Neural progenitor cell (in vitro differentiated cells): Measurements from ENCODE around the gene KIAA0825. TPM values are rescaled to one million over a fixed set of nuclear protein-coding genes. Genes with fewer than 3 reads are reported as not detected.

Experiments used
- DNase-seq: peaks from one replicate; pipeline ENCODE4 v3.0.0-alpha.2; 2016; ENCODE audit warnings: low spot score
- H2AFZ ChIP-seq: fragments of 200-600 bp; sonication (generic); replicated peaks from 2 replicates; pipeline ENCODE4 v1.6.1; 2016; ENCODE audit warnings: antibody characterized with exemption
- H3F3A ChIP-seq: fragments of 200-600 bp; sonication (generic); 2 replicates; pipeline ENCODE4 v1.6.1; 2016; ENCODE audit warnings: antibody characterized with exemption, low read depth
- H3K27ac ChIP-seq: fragments of 200-600 bp; sonication (generic); 2 replicates; pipeline ENCODE4 v1.5.1; 2016; ENCODE audit warnings: mild to moderate bottlenecking
- H3K27me3 ChIP-seq: fragments of 200-600 bp; sonication (generic); 2 replicates; pipeline ENCODE4 v1.6.1; 2016; ENCODE audit warnings: mild to moderate bottlenecking, moderate library complexity
- H3K36me3 ChIP-seq: fragments of 200-600 bp; sonication (generic); 2 replicates; pipeline ENCODE4 v1.5.1; 2016
- H3K4me1 ChIP-seq: fragments of 200-600 bp; sonication (generic); 2 replicates; pipeline ENCODE4 v1.6.1; 2016; ENCODE audit warnings: mixed run types
- H3K4me2 ChIP-seq: fragments of 200-600 bp; sonication (generic); 2 replicates; pipeline ENCODE4 v1.6.1; 2016
- H3K4me3 ChIP-seq: fragments of 200-600 bp; sonication (generic); 2 replicates; pipeline ENCODE4 v1.5.1; 2016
- H3K79me2 ChIP-seq: fragments of 200-600 bp; sonication (generic); 2 replicates; pipeline ENCODE4 v1.6.1; 2016; ENCODE audit warnings: low read depth
- H3K9ac ChIP-seq: fragments of 200-600 bp; sonication (generic); 2 replicates; pipeline ENCODE4 v1.6.1; 2016
- H3K9me3 ChIP-seq: fragments of 200-600 bp; sonication (generic); 2 replicates; pipeline ENCODE4 v1.5.1; 2016; ENCODE audit warnings: low read depth
- H4K20me1 ChIP-seq: fragments of 200-600 bp; sonication (generic); 2 replicates; pipeline ENCODE4 v1.6.1; 2016; ENCODE audit warnings: low read depth
- H3K27ac Mint-ChIP-seq: 3 replicates; pipeline ENCODE4 v1.8.0; 2021; ENCODE audit warnings: mixed read lengths
- H3K27me3 Mint-ChIP-seq: 2 replicates; pipeline ENCODE4 v1.8.0; 2022; ENCODE audit warnings: low read depth, mild to moderate bottlenecking, inconsistent platforms, moderate library complexity, mixed read lengths; ENCODE audit not compliant: insufficient read depth
- H3K36me3 Mint-ChIP-seq: 3 replicates; pipeline ENCODE4 v1.8.0; 2021; ENCODE audit warnings: mixed read lengths
- H3K4me1 Mint-ChIP-seq: 3 replicates; pipeline ENCODE4 v1.8.0; 2021; ENCODE audit warnings: mixed read lengths
- H3K4me3 Mint-ChIP-seq: 3 replicates; pipeline ENCODE4 v1.8.0; 2021; ENCODE audit warnings: mild to moderate bottlenecking, moderate library complexity, mixed read lengths
- H3K9me3 Mint-ChIP-seq: 3 replicates; pipeline ENCODE4 v1.8.0; 2020; ENCODE audit warnings: mixed read lengths
- CTCF ChIP-seq: fragments of 200-600 bp; sonication (generic); IDR thresholded peaks from 2 replicates; pipeline ENCODE4 v1.5.1; 2017; ENCODE audit warnings: antibody characterized with exemption, mild to moderate bottlenecking
- EZH2 ChIP-seq: fragments of 200-600 bp; sonication (generic); IDR thresholded peaks from 2 replicates; pipeline ENCODE4 v1.6.1; 2017; ENCODE audit warnings: antibody characterized with exemption, mild to moderate bottlenecking, moderate library complexity
- EZH2phosphoT487 ChIP-seq: fragments of 200-600 bp; sonication (generic); IDR thresholded peaks from 2 replicates; pipeline ENCODE4 v1.6.1; 2017; ENCODE audit warnings: antibody characterized with exemption
- total RNA-seq: library from RNA; depleted of rRNA; stranded (reverse); fragments of >200 nt; gene quantifications from 2 replicates; pipeline ENCODE4 v1.2.3, GENCODE V29; 2015; ENCODE audit warnings: low replicate concordance

KIAA0825 gene
- total RNA-seq, 1 donor from 2014 or later, result 3.7 TPM

- H3K27ac Mint-ChIP-seq, result no peak overlapping the region
Observed at GRCh38 chr5:94113087-94113486, 505.3 kb downstream of the KIAA0825 start.

DNA sequence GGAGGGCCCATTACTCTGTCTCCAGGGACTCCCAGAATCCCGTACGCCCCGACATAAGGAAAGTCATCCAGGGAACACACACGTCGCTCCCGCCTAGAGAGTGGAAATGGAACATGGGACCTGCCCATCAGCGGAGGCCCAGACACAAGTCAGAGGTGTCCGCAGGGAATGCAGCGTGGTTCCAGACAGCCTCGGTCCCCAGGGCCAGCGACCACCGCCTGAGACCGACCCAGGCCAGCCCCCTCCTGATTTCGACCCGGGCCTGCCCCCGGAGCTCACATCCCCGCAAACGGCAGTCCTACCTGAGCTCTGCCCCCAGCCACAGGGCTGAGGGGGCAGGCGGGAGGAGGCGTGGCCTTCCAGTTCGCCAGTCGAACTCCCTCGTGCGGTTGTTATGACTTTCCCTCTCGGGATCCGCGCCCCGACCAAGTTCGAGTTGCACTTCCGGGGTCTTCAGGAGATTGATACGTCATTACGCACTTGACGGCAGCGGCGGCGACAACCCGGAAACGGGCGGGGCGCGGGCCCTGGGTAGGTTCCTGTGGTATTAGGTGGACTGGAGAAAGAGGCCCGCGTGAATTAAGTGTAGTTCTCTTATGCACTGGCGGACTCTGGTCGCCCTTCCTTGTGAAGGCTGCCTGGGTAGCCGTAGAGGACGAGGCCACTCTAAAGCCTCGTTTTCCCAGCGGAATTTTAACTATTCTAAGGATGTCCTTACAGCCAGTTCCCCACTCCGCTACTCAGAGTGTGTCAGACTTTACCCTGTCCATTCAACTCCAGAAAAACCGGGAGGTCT, 507.0 kb downstream of the KIAA0825 start:
- Histone ChIP-seq H3K36me3 (no peaks in the 10 kb centered on the region), H3K27me3 (peaks cover 9% of the 10 kb centered on the region), H3K4me1 (no peaks in the 10 kb centered on the region), H2AFZ (peak overlapping the region; percentile 95), H3K9me3 (no peaks in the 10 kb centered on the region), H3K9ac (peak overlapping the region; percentile 42), H3K79me2 (peaks cover 13% of the 10 kb centered on the region), H4K20me1 (no peaks in the 10 kb centered on the region), H3K4me3 (peak overlapping the region; percentile 76), H3K4me2 (peak overlapping the region; percentile 95), H3F3A (peaks cover 12% of the 10 kb centered on the region), H3K27ac (no peak overlapping the region)
- Mint-ChIP-seq H3K36me3 (no peaks in the 10 kb centered on the region), H3K27ac (no peak overlapping the region), H3K9me3 (peaks cover 13% of the 10 kb centered on the region), H3K27me3 (peaks cover 6% of the 10 kb centered on the region), H3K4me1 (peaks cover 8% of the 10 kb centered on the region), H3K4me3 (peak overlapping the region; percentile 86)
- TF ChIP-seq CTCF (peak; percentile 38), EZH2phosphoT487 (no peak)
- DNase-seq, result peak; percentile 89

More at GRCh38 chr5:94113087-94113486, 505.3 kb downstream of the KIAA0825 start:
- Histone ChIP-seq H3K4me1 (no peaks in the 10 kb centered on the region), H3K27me3 (peaks cover 9% of the 10 kb centered on the region), H3K4me2 (no peak overlapping the region), H3K9me3 (no peaks in the 10 kb centered on the region), H3K36me3 (no peaks in the 10 kb centered on the region), H4K20me1 (no peaks in the 10 kb centered on the region), H3F3A (peaks cover 12% of the 10 kb centered on the region), H3K4me3 (no peak overlapping the region), H3K27ac (no peak overlapping the region), H2AFZ (no peak overlapping the region), H3K9ac (no peak overlapping the region), H3K79me2 (peaks cover 13% of the 10 kb centered on the region)
- no peak for DNase-seq
- peaks cover 6% of the 10 kb centered on the region for H3K27me3 Mint-ChIP-seq
- no peak for TF ChIP-seq EZH2
- no peak for TF ChIP-seq EZH2phosphoT487
- TF ChIP-seq CTCF, result no peak
- H3K36me3 Mint-ChIP-seq, result no peaks in the 10 kb centered on the region
- peaks cover 22% of the 10 kb centered on the region for H3K9me3 Mint-ChIP-seq
- no peak overlapping the region for H3K4me3 Mint-ChIP-seq
- peaks cover 8% of the 10 kb centered on the region for H3K4me1 Mint-ChIP-seq

DNA sequence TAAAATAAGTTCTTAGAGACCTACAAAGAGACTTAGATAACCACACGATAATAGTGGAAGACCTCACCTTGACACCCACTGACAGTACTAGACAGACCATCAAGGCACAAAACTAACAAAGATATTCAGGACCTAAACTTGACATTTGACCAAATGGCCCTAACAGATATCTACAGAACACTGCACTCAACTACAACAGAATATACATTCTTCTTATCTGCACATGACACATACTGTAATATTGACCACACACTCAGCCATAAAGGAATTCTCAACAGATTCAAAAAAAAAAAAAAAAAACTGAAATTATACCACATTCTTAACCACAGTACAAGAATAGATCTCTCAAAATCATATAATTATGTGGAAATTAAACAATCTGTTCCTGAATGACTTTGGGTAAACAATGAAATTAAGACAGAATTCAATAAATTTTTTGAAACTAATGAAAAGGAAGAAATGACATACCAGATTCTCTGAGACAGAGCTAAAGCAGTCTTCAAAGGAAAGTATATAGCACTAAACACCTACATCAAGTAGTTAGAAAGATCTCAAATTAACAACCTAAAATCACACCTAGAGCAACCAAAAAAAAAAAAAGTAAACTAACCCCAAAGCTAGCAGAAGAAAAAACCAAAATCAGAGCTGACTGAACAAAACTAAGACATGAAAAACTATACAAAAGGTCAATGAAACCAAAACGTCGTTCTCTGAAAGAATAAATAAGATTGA, 514.7 kb downstream of the KIAA0825 start:
- Mint-ChIP-seq H3K27me3 (no peaks in the 10 kb centered on the region), H3K9me3 (peaks cover 29% of the 10 kb centered on the region), H3K4me3 (no peak overlapping the region), H3K4me1 (no peaks in the 10 kb centered on the region), H3K36me3 (peaks cover 10% of the 10 kb centered on the region), H3K27ac (no peak overlapping the region)
- H3K79me2 ChIP-seq, result peaks cover 38% of the 10 kb centered on the region
- H3K9ac ChIP-seq, result no peak overlapping the region
- H3F3A ChIP-seq, result no peaks in the 10 kb centered on the region
- H3K27ac ChIP-seq, result no peak overlapping the region
- no peak for DNase-seq
- H2AFZ ChIP-seq, result no peak overlapping the region
- no peaks in the 10 kb centered on the region for H3K27me3 ChIP-seq
- H3K9me3 ChIP-seq, result no peaks in the 10 kb centered on the region
- no peak overlapping the region for H3K4me2 ChIP-seq
- H3K4me1 ChIP-seq, result no peaks in the 10 kb centered on the region
- H3K4me3 ChIP-seq, result no peak overlapping the region
- H3K36me3 ChIP-seq, result no peaks in the 10 kb centered on the region
- TF ChIP-seq CTCF (no peak), EZH2phosphoT487 (no peak), EZH2 (no peak)
- H4K20me1 ChIP-seq, result no peaks in the 10 kb centered on the region

Other genes with a start within 250 kb of the KIAA0825 start
- 32.1 and 48.1 TPM in 2 replicates for gene SLF1, start 65 bp upstream of the KIAA0825 start, total RNA-seq